Epithelial cell of proximal tubule (primary cell): ENCODE data around the gene TFPI. TPM values are rescaled to one million over a fixed set of nuclear protein-coding genes. Genes with fewer than 3 reads are reported as not detected.

Experiments used
- DNase-seq: peaks from one replicate; pipeline ENCODE4 v3.0.0-alpha.2; 2011; ENCODE audit warnings: low read depth
- H3K4me3 ChIP-seq: 2 replicates; pipeline ENCODE4 v1.5.1; 2011; ENCODE audit warnings: low read depth, mild to moderate bottlenecking, low read length
- CTCF ChIP-seq: conservative IDR thresholded peaks from 2 replicates; pipeline ENCODE4 v1.5.1; 2012; ENCODE audit warnings: low read depth, mild to moderate bottlenecking, low read length
- total RNA-seq: library from RNA; depleted of rRNA; stranded (reverse); fragments of >200 nt; gene quantifications from 2 replicates; pipeline ENCODE4 v1.2.3, GENCODE V29; 2015

Gene TFPI
- total RNA-seq, 1 donor from 2014 or later = 99.7 TPM

- H3K4me3 ChIP-seq = no peak overlapping the region
- no peak for TF ChIP-seq CTCF
- DNase-seq = no peak
Observed at GRCh38 chr2:187509667-187510417, 44.4 kb downstream of the TFPI start.

DNA sequence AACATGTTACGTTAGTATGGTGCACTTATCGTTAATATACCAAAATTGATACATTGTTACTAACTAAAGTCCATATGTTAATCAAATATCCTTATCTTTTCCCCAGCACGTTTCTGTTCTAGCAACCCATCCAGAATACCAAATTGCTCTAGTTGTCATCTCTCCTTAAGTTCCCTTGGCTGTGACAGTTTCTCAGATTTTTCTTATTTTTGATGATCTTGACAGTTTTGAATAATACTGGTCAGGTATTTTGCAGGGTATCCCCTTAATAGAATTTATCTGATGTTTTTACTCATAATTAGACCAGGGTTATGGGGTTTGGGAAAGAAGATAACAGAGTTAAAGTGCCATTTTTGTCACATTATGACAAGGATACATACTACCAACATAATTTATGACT is 47.8 kb downstream of the TFPI start:
- no peak for TF ChIP-seq CTCF
- no peak overlapping the region for H3K4me3 ChIP-seq
- no peak for DNase-seq

DNA sequence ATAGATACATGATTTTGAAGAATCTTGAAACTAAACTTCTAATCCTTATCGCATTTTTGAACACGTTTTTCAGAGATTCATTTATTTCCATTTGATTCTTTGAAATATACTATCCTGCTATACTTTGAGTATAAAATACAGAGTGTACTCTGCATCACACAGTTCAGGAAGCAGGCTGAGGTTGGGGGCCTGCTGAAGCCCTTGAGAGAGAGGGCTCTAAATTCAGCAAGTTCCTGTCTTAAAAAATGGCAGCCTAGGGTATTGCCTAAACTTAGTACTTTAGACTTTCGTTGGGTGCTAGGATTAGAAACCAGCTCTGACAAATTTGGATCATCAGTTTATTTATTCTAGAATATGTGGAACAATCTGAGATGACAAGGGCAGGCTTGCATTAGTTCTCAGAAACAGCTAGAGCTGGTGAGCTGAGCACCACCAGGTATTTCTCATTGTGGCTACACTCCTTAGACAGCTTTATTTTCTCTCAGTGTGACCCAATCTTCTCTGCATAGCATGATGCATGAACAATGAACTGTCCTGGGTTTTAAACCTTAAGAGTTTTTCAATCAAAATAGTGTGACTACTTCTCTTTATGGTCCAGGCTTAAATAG is 49.1 kb downstream of the TFPI start:
- no peak overlapping the region for H3K4me3 ChIP-seq
- DNase-seq = no peak
- TF ChIP-seq CTCF = no peak

GRCh38 chr2:187504312-187504921 is 49.8 kb downstream of the TFPI start:
- no peak for DNase-seq
- no peak overlapping the region for H3K4me3 ChIP-seq
- no peak for TF ChIP-seq CTCF

GRCh38 chr2:187503700-187504099 is 50.5 kb downstream of the TFPI start:
- no peak for DNase-seq
- no peak overlapping the region for H3K4me3 ChIP-seq
- TF ChIP-seq CTCF = no peak

DNA sequence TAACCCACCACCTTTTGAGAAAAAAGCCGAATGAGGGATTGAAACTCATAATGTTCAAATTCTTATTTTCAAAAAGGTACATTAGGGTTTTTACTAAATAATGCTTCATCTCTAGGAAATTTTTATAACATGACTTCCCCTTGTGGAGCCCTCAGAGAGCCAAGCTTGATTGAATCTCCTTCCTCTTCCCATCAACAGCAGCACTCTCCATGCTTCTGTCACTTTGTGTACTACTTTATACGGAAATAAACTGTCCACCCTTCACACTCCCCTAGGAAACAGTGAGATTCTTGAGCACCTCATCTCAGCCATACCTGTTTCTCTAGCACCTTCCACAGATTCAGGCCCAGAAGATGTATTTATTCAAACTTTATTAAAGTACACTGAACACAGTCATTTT is 51.8 kb downstream of the TFPI start:
- DNase-seq = no peak
- H3K4me3 ChIP-seq = no peak overlapping the region
- TF ChIP-seq CTCF = no peak
